Activated T-helper 1 cell treated with anti-CD3 and anti-CD28 coated beads, Interleukin-12 subunit alpha, Interleukin-12 subunit beta, Interleukin-2, Interleukin-4 antibody, amounts not matched to agents 30 ng/mL and 10 ng/mL and 1 ng/mL, durations not matched to agents 14 hours and 24 hours and 36 hours (primary cell): ENCODE measurements around the gene RYR2. TPM values are rescaled to one million over a fixed set of nuclear protein-coding genes. Genes with fewer than 3 reads are reported as not detected.

Source experiments
- DNase-seq: peaks from one replicate; pipeline ENCODE4 v3.0.0; 2021; ENCODE audit warnings: low spot score
- H3K27ac Mint-ChIP-seq: one replicate; pipeline ENCODE4 v1.8.0; 2021; ENCODE audit warnings: mild to moderate bottlenecking, mixed read lengths
- H3K27me3 Mint-ChIP-seq: one replicate; pipeline ENCODE4 v1.8.0; 2022; ENCODE audit warnings: mild to moderate bottlenecking, moderate library complexity, mixed read lengths; ENCODE audit not compliant: insufficient read depth
- H3K36me3 Mint-ChIP-seq: one replicate; pipeline ENCODE4 v1.8.0; 2021; ENCODE audit warnings: low read depth, mixed read lengths
- H3K4me1 Mint-ChIP-seq: one replicate; pipeline ENCODE4 v1.8.0; 2021; ENCODE audit warnings: low read depth, mixed read lengths
- H3K4me3 Mint-ChIP-seq: one replicate; pipeline ENCODE4 v1.8.0; 2021; ENCODE audit warnings: mild to moderate bottlenecking, moderate library complexity, mixed read lengths
- H3K9me3 Mint-ChIP-seq: one replicate; pipeline ENCODE4 v1.8.0; 2021; ENCODE audit warnings: mixed read lengths
- intact Hi-C: fragments of 100-400 bp; cut with micrococcal nuclease; formaldehyde crosslinking; loops from one replicate; pipeline ENCODE4 v1.15.1; 2024
- total RNA-seq: library from RNA; stranded (reverse); gene quantifications from 2 replicates; pipeline ENCODE4 v1.2.3, GENCODE V29; 2022

RYR2 gene
- total RNA-seq, 1 donor from 2014 or later: not detected

GRCh38 chr1:237690656-237691055 is 648.7 kb downstream of the RYR2 start:
- no peaks in the 10 kb centered on the region for H3K36me3 Mint-ChIP-seq
- no peak overlapping the region for H3K27ac Mint-ChIP-seq
- intact Hi-C loops: no loop called here
- H3K27me3 Mint-ChIP-seq: no peaks in the 10 kb centered on the region
- H3K9me3 Mint-ChIP-seq: no peaks in the 10 kb centered on the region
- no peak for DNase-seq
- H3K4me3 Mint-ChIP-seq: no peak overlapping the region
- no peaks in the 10 kb centered on the region for H3K4me1 Mint-ChIP-seq

GRCh38 chr1:237692255-237692654 is 650.3 kb downstream of the RYR2 start:
- no peaks in the 10 kb centered on the region for H3K9me3 Mint-ChIP-seq
- no peak overlapping the region for H3K27ac Mint-ChIP-seq
- H3K4me3 Mint-ChIP-seq: no peak overlapping the region
- H3K36me3 Mint-ChIP-seq: no peaks in the 10 kb centered on the region
- no peaks in the 10 kb centered on the region for H3K4me1 Mint-ChIP-seq
- no peaks in the 10 kb centered on the region for H3K27me3 Mint-ChIP-seq
- DNase-seq: no peak
- intact Hi-C loops: no loop called here

GRCh38 chr1:237695878-237696277 is 653.9 kb downstream of the RYR2 start:
- Mint-ChIP-seq H3K9me3 (no peaks in the 10 kb centered on the region), H3K27me3 (no peaks in the 10 kb centered on the region), H3K36me3 (no peaks in the 10 kb centered on the region), H3K27ac (no peak overlapping the region), H3K4me3 (no peak overlapping the region), H3K4me1 (no peaks in the 10 kb centered on the region)
- no peak for DNase-seq
- intact Hi-C loops: no loop called here

GRCh38 chr1:237700181-237700580 is 658.2 kb downstream of the RYR2 start:
- Mint-ChIP-seq H3K4me3 (no peak overlapping the region), H3K27me3 (no peaks in the 10 kb centered on the region), H3K27ac (no peak overlapping the region), H3K36me3 (no peaks in the 10 kb centered on the region), H3K9me3 (no peaks in the 10 kb centered on the region), H3K4me1 (no peaks in the 10 kb centered on the region)
- intact Hi-C loops: no loop called here
- no peak for DNase-seq

GRCh38 chr1:237701534-237701933 is 659.5 kb downstream of the RYR2 start:
- no peaks in the 10 kb centered on the region for H3K9me3 Mint-ChIP-seq
- H3K27me3 Mint-ChIP-seq: no peaks in the 10 kb centered on the region
- H3K27ac Mint-ChIP-seq: no peak overlapping the region
- intact Hi-C loops: no loop called here
- DNase-seq: no peak
- no peaks in the 10 kb centered on the region for H3K4me1 Mint-ChIP-seq
- H3K4me3 Mint-ChIP-seq: no peak overlapping the region
- H3K36me3 Mint-ChIP-seq: no peaks in the 10 kb centered on the region

GRCh38 chr1:237702161-237702560 is 660.2 kb downstream of the RYR2 start:
- Mint-ChIP-seq H3K36me3 (no peaks in the 10 kb centered on the region), H3K27ac (no peak overlapping the region), H3K4me3 (no peak overlapping the region), H3K9me3 (no peaks in the 10 kb centered on the region), H3K27me3 (no peaks in the 10 kb centered on the region), H3K4me1 (no peaks in the 10 kb centered on the region)
- DNase-seq: no peak
- intact Hi-C loops: no loop called here

GRCh38 chr1:237705462-237705861 is 663.5 kb downstream of the RYR2 start:
- H3K4me3 Mint-ChIP-seq: no peak overlapping the region
- H3K4me1 Mint-ChIP-seq: no peaks in the 10 kb centered on the region
- DNase-seq: no peak
- H3K27ac Mint-ChIP-seq: no peak overlapping the region
- intact Hi-C loops: no loop called here
- no peaks in the 10 kb centered on the region for H3K36me3 Mint-ChIP-seq
- no peaks in the 10 kb centered on the region for H3K9me3 Mint-ChIP-seq
- H3K27me3 Mint-ChIP-seq: no peaks in the 10 kb centered on the region

- Mint-ChIP-seq H3K27ac (no peak overlapping the region), H3K4me3 (no peak overlapping the region), H3K4me1 (no peaks in the 10 kb centered on the region), H3K27me3 (no peaks in the 10 kb centered on the region), H3K9me3 (no peaks in the 10 kb centered on the region), H3K36me3 (no peaks in the 10 kb centered on the region)
- no peak for DNase-seq
- intact Hi-C loops: no loop called here
These were observed 667.4 kb downstream of the RYR2 start for GRCh38 chr1:237709355-237709754.

GRCh38 chr1:237711281-237711680 is 669.3 kb downstream of the RYR2 start:
- H3K9me3 Mint-ChIP-seq: no peaks in the 10 kb centered on the region
- no peaks in the 10 kb centered on the region for H3K36me3 Mint-ChIP-seq
- H3K4me3 Mint-ChIP-seq: no peak overlapping the region
- no peak overlapping the region for H3K27ac Mint-ChIP-seq
- intact Hi-C loops: no loop called here
- no peaks in the 10 kb centered on the region for H3K4me1 Mint-ChIP-seq
- H3K27me3 Mint-ChIP-seq: no peaks in the 10 kb centered on the region
- DNase-seq: no peak

GRCh38 chr1:237712082-237712481 is 670.1 kb downstream of the RYR2 start:
- H3K27ac Mint-ChIP-seq: no peak overlapping the region
- intact Hi-C loops: no loop called here
- no peaks in the 10 kb centered on the region for H3K9me3 Mint-ChIP-seq

GRCh38 chr1:237712586-237713157 is 670.7 kb downstream of the RYR2 start:
- Mint-ChIP-seq H3K27me3 (no peaks in the 10 kb centered on the region), H3K4me1 (no peaks in the 10 kb centered on the region), H3K27ac (no peak overlapping the region), H3K36me3 (no peaks in the 10 kb centered on the region), H3K4me3 (no peak overlapping the region), H3K9me3 (no peaks in the 10 kb centered on the region)
- intact Hi-C loops: no loop called here
- no peak for DNase-seq

More at GRCh38 chr1:237712082-237712481, 670.1 kb downstream of the RYR2 start:
- Mint-ChIP-seq H3K27me3 (no peaks in the 10 kb centered on the region), H3K36me3 (no peaks in the 10 kb centered on the region), H3K4me1 (no peaks in the 10 kb centered on the region), H3K4me3 (no peak overlapping the region)
- no peak for DNase-seq

- intact Hi-C loops: no loop called here
- no peaks in the 10 kb centered on the region for H3K36me3 Mint-ChIP-seq
- no peaks in the 10 kb centered on the region for H3K9me3 Mint-ChIP-seq
- H3K4me3 Mint-ChIP-seq: no peak overlapping the region
- H3K4me1 Mint-ChIP-seq: no peaks in the 10 kb centered on the region
- no peaks in the 10 kb centered on the region for H3K27me3 Mint-ChIP-seq
- no peak for DNase-seq
- H3K27ac Mint-ChIP-seq: no peak overlapping the region
These were observed 671.9 kb downstream of the RYR2 start for GRCh38 chr1:237713916-237714315.

GRCh38 chr1:237717106-237717505 is 675.1 kb downstream of the RYR2 start:
- no peaks in the 10 kb centered on the region for H3K9me3 Mint-ChIP-seq
- no peaks in the 10 kb centered on the region for H3K27me3 Mint-ChIP-seq
- no peak overlapping the region for H3K27ac Mint-ChIP-seq
- intact Hi-C loops: no loop called here
- no peak for DNase-seq
- H3K4me1 Mint-ChIP-seq: no peaks in the 10 kb centered on the region
- H3K36me3 Mint-ChIP-seq: no peaks in the 10 kb centered on the region
- no peak overlapping the region for H3K4me3 Mint-ChIP-seq

GRCh38 chr1:237730826-237731350 is 688.9 kb downstream of the RYR2 start:
- Mint-ChIP-seq H3K27ac (no peak overlapping the region), H3K9me3 (no peaks in the 10 kb centered on the region), H3K4me3 (no peak overlapping the region), H3K27me3 (no peaks in the 10 kb centered on the region), H3K4me1 (no peaks in the 10 kb centered on the region), H3K36me3 (no peaks in the 10 kb centered on the region)
- no peak for DNase-seq
- intact Hi-C loops: no loop called here
